NCI-H524 (cell line): ENCODE results near the gene RPTOR.
A peak's percentile ranks its signal among the peaks of the same experiment; 100 is the strongest.

Experiments used
- DNase-seq, 2 experiments: peaks; one replicate each; lab custom pipeline; 2025; lab: John Stamatoyannopoulos, UW

The RPTOR gene

DNA sequence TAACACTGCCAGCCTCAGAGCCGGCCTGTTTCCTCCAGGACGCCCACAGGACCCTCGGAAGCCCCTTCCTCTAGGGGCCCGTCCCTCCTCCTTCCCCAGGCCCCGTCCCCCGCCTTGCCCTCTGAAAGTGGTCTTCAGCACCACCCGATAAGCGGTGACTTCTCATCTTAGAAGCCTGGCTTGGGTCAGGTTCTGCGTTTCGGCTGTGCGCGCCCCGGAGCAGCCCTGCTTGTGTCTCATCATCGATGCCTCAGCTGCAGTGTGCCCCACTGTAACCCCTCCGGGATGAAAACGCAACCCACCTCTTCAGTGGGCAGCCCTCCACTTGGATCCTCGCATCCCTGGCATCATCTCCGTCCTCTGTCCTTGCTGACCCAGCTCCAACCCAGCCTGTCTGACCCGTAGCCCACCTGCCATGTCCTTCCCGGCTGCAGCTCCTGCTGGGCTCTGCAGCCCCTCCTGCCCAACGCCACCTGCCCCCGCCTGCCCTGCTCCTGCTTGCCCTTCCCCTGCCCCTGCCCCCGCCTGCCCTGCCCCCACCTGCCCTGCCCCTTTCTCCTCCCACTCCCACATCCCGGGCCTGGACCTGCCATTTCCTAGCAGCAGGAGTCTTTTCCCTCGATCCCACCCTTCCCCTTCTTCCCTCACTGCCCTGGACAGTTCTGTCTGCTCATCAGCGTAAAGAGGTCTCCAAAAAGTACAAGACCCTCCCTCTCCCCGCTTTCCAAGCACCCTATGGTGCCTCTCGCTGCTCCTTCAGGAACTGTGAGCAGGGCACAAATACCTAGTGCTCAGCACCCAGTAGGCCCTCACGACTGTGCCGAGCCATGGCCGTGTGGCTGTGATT lies 334.5 kb downstream of the RPTOR start:
- no peak for DNase-seq

DNA sequence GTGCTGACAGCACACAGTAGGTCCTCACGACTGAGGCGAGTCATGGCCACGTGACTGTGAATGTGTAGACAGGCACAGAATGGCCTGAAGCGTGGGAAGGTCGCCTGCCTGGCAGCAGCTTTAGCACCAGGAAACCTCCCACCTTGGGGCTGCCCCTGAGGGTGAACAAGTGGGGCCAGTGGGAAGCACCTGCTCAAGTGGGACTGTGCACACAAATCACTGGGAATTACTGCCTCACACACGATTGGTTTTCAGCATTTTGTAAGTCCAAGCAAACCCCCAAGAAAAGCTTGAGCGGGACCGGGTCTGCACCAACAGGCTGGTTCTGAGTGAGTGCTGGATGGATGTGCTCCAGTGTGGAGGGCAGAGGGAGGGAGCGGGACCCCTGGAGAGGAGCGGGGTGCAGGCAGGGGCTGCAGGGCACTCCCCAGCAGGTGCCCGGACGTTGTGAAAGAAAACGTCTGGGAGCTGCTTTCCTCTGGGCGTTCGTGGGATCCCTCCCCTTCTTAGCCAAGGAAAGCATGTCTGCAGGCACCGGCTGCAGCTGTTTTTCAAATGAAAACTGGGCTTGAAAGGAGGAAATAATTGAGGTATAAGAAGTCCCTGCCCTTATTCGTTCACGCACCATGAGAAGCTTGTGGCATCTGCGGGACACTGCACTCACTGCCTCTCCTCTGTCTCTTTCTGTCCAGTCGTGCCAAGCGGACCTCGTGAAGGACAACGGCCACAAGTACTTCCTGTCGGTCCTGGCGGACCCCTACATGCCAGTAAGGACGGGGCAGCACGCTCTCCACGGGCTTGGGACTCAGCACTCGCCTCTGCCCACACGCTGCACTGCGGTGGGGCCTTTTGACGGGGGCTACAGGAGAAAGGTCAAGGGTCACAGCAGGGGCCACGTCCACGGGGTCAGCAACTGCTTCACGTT lies 335.3 kb downstream of the RPTOR start:
- DNase-seq = no peak

DNA sequence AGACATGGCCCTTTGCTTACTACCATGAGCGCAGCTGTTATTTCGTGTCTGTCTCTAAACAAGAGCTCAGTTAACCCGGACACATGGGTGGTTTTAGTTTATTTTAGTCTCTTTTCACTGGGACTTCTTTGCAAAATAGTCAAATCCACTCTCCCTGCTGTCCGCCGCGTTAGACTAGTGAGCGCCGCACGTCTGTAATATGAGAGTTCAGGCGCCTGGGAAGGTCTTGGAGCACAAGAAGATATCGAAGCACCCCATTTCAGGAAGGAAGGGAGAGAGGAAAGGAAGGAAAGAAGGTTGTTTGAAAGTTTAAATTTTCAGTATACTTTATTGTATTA lies 336.0 kb downstream of the RPTOR start:
- DNase-seq = no peak

DNA sequence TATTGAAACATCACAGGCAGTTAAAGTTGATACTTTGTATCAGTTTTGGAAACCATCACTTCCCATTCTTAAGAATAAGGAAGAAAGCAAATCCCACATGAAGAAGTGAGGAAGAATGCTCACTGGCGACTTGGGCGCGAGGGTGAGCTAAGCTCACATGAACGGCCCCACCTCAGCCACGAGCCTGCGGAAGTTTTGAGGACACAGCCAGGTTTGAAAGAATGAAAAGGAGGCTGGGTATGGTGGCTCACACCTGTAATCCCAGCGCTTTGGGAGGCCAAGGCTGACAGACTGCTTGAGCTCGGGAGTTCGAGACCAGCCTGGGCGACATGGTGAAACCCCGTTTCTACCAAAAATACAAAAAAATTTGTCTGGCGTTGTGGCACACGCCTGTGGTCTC lies 336.7 kb downstream of the RPTOR start:
- no peak for DNase-seq

DNA sequence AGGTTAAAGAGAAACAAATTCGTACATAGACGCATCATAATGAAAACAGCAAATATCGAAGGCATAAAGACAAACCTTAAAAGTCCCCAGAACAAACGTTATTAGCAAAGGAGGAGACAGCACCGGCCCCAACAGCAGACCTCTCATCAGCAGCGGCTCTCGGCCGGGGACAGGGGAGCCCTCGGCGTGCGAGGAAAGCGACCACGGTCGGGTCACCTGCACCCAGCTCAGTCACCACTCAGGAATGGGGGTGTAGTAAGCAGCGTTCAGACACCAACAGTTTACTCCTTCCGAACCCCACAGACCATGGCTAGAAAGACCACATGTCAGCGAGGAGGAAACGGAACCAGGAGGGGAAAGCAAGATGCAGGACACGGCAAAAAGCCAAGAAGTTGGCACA lies 337.7 kb downstream of the RPTOR start:
- DNase-seq = no peak

DNA sequence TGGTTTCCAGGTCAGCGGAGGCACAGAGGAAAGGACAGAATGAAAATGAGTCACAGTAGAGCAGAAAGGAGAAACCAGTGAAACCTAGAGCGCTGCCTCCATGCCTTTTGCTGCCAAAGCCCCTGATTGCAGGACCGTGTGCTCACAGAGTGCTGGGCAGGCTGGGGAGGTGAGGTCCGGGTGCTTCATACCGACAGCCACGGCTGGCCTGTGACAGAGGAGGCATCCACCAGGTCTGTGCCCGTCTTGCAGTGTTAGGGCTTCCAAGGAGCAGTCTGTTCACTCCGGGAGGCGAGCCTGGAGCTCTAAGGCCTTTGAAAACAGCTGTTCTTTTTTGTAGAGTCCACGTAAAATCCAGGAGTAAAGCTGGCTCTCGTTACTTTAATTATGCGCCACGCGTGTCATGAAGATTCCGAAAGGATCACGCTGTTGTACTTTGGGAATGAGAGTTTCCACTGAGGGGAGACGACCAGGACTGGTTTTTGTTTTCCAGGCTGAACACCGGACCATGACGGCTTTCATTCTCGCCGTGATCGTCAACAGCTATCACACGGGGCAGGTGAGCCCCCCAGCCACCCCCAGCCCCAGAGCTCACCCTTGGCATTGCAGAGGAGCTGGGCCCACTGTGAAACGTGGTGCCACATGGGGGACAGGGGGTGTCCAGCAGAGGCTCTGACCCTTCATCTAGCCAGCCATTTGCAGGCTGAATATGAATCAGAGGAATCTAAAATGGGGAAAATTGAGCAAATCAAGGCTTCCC lies 338.5 kb downstream of the RPTOR start:
- peak in 1 of 2 experiments; percentile 33 for DNase-seq

DNA sequence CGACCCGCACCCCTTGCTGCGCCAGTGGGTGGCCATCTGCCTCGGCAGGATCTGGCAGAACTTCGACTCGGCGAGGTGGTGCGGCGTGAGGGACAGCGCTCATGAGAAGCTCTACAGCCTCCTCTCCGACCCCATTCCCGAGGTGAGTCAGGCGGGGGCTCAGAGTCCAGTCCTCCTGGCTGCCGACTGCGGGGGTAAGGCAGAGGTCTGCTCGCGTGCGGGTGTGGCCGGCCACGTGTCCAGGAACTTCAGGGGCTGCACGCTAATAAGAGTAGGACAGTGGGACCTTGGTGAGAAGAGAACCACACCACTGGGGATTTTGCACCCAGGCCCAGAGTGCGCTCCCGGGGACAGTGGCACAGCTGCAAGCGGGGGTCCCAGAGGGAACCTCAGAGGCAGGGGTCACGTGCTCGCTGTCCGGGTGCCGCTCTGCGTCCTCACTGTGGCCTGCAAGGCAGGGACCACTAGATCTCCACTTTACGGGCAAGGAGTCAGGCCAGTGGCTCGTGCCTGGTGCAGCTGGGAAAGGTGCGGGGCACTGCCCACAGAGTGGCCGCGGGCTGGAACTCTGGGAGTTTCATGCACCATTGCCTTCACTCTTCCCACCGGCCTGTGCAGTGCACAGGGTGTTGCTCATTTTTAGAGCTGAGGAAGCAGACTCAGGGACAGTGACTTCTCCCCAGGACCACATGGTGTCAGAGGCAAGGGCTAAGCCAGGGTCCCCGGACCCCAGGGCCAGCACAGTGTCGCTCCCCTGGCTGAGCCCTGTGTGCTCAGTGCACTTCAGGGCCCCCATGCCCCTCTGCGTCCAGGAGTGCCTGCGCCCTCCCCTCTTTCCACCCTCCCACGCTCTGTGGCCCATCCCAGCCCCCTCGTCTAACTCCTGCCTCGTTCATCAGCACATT lies 339.4 kb downstream of the RPTOR start:
- peak in 1 of 2 experiments; percentile 52 for DNase-seq

DNA sequence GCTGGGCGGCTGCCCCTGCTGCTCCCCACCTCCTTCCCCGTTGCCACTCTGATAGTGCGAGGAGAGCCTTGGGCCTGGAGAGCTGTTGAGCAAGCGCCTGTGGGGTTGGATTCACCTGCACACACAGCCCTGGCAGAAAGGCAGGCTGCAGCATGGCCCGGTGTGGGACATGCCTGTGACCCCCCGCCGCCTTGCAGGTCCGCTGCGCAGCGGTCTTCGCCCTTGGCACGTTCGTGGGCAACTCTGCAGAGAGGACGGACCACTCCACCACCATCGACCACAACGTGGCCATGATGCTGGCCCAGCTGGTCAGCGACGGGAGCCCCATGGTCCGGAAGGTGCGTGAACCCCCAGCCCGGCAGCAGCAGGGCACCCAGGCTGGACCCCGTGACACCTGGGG lies 340.2 kb downstream of the RPTOR start:
- no peak for DNase-seq

DNA sequence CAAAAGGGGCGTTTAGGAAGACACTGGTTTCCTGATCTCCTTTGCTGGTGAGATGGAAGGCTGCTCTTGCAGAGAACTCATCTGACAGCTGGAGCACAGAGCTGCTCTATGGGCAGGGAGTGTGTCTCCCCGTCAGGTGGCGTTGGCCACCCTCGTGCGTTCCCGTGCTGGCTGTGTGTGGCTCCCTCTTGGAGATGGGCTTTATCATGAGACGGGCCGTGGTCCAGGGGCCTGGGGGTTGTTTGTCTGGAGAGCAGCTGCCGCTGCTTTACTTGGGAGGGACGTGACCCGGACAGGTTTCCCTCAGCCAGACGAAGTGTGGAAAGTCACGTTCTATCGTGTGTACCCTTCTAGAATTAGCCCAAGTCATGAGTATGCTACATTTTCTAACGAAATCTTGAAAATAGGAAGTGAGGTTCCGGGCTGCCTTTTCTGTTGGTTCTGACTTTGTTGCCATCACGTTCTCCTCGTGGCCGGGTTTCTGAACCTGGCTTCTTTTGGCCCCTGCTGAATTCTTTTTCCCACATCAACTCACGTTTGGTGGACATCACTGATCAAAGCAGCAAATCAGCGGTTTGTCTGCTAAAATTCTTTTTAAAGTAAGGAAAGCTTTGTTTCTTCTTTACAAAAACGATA lies 341.4 kb downstream of the RPTOR start:
- no peak for DNase-seq

DNA sequence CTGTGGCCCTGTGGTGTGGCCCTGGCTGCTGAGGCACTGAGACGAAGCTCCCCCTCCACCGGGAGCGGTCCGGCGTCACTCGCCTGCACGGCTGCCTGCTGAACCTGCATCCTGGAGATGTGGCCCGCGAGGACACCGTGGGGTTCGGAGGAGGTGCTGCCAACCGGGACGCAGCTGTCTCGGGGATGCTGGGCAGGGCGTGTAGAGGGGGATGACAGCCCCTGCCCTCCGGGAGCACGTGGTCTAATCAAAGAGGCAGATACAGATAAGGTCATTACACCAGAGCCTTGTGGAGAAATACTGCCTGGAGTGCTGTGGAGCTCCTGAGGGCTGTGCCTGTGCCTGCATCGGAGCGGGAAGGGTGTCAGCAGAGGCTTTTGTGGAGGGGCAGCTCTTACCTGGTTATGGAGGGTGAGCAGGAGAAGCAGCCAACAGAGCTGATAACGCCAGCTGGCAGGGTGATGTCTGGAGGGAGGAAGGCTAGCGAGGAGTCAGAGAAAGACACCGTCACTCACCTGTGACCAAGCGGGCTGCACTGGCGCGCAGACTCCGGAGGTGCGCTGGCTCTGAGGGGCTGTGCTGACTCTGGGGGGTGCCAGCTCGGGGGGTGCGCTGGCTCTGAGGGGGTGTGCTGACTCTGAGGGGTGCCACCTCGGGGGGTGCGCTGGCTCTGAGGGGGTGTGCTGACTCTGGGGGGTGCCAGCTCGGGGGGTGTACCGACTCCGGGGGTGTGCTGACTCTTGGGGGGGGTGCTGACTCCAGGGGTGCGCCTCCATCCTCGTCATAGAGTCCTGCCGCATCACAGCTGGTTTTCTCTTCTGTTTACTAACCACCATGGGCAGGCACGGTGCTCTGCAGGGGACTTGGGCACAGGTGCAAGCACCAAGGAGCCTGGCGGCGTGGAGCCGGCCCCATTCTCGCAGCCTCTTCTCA lies 342.3 kb downstream of the RPTOR start:
- no peak for DNase-seq

DNA sequence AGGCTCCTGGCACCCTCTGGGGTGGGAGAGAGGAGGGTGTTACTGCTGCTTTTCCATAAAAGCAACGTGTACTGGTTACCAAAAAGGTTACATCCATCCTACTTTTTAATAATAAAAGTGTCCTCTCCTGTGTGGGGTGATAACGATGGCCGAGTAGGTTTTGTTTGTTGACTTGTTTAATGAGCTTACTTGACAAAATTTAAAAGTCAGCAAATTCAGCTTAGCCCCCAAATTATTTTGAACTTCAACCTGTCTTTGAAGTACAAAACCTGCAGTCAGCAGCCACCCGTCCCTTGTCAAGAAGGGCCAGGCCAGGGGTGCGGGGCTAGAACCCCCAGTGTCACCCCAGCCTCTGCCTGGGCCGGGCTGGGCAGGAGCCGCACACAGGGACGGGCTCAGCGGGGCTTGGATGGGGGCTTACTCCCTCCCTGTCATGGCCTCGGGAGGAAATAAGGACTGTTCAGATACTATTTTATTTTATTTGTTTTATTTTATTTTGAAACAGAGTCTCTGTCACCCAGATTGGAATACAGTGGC lies 343.1 kb downstream of the RPTOR start:
- no peak for DNase-seq

DNA sequence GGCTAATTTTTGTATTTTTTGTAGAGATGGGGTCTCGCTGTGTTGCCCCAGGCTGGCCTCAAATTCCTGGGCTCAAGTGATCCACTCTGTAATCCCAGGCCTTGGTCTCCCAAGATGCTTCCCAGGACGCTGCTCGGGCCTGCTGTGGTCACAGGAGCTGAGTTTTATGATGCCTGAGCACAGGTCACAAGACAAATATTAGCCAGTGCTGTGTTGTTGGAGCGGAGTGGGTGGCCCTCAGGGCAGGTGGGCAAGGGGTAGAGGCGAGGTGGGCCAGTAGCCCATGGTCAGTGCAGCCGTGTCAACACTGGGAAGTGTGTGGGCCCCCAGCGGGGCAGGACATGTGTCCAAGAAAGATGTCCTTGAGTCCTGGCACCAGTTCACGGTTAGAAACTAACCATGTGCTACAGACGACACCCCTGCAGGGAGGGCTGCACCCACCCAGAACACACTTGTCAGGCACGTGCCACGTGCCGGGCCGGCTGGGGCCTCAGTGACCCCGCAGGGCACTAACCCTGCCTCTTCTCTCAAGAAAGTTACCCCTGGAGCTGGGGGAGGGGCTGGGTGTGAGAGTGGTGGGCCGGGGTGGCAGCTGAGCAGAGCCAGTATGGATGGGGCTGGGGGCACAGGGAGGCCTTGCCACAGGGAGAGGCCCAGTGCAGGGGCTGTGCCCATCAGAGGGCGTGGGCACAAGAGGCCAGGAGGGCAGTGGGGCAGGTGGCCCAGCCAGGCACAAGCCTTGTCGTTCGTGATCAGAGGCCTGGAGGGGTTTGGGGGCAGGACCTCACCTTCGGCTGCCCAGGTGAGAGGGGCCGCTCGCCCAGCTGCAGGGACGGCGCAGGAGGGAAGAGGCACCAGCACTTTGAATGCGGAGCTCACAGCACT lies 343.9 kb downstream of the RPTOR start:
- no peak for DNase-seq

DNA sequence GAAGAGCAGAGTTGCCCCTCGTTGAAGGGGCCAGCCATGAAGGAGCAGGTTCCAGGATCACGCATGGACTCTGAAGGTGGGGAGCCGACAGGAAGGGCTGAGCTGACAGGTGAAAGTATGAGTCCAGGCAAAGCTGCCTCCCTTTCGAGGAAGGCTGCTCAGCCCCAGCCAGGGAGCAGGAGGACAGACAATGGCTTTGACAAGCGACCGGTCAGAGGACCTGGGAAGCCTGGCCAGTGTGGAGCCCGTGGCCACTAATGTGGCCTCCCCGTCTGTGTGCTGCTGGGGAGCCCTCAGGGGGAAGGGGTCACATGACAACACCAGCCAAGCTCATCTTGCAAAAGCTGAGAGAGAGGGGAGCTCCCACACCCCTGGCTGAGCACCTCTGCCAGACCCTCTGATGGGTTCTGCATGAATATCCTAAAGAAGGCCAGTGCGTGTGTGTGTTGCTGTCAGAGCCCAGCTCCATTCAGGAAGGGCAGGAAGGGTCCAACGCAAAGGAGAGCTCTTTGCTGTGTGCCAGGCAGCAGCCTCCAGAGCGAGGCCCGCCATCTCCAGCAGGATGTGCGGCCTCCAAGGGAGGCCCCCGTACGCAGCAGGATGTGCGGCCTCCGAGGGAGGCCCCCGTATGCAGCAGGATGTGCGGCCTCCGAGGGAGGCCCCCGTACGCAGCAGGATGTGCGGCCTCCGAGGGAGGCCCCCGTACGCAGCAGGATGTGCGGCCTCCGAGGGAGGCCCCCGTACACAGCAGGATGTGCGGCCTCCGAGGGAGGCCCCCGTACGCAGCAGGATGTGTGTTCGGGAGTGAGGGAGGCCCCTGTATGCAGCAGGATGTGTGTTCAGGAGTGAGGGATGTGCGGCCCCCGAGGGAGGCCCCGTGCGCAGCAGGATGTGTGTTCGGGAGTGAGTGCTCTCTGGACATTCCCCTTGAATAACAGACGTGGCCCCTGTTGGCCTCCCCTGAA lies 344.9 kb downstream of the RPTOR start:
- DNase-seq = no peak

DNA sequence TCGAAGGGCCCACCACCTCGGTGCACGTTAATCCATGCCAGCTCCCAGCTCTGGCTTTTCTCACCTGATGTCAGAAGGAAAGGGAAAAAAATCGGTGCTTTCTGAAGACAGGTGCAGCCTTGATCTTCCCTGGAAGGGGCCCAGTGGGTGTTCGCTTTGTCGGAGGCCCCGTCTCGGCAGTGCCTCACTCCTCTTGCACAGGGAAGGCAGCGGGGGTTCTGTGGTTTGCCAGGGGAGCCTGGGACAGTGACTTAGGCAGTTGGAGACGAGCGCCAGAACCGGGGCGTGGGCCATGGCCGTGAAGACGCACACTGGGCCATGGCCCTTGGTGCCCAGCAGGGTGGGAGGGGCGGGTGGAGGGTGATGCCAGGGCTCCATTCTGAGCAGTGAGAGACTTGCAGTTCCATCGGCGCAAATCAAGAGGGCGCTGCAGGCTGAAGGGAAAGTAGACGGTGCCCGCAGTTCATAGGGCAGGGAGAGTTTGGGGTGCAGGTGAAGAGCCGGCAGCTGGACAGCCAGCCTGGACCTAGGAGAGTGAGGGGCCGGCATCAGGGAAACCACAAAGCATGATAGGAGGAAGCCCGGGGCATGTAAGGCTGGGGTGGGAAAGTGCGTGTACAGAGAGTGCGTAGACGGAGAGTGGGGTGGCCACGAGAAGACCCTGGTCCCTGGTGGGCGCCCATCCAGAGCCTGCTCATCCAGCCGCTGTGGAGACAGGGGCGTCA lies 345.7 kb downstream of the RPTOR start:
- DNase-seq = no peak

DNA sequence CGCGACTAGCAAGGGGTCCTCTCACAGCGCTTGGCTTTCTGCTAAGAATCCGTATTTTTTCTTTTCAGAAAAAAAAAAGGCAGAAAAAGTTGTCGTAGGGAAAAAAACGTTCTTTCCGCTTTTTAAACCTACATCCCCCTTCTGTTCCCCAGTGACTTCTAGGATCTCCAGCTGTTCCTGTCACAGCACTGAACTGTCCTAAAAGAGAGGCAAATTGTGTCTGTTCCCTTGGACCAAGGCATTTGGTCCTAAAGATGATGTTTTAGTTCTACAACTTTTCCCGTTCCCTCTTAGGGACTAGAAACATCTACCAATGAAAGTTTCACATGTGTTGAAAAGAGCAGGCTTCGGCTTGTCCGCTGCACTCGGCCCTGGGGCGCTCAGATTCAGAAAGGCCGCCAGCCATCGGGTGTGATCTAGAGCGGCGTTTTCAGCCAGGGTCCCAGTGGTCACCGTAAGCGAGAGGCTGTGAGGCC lies 346.3 kb downstream of the RPTOR start:
- no peak for DNase-seq

DNA sequence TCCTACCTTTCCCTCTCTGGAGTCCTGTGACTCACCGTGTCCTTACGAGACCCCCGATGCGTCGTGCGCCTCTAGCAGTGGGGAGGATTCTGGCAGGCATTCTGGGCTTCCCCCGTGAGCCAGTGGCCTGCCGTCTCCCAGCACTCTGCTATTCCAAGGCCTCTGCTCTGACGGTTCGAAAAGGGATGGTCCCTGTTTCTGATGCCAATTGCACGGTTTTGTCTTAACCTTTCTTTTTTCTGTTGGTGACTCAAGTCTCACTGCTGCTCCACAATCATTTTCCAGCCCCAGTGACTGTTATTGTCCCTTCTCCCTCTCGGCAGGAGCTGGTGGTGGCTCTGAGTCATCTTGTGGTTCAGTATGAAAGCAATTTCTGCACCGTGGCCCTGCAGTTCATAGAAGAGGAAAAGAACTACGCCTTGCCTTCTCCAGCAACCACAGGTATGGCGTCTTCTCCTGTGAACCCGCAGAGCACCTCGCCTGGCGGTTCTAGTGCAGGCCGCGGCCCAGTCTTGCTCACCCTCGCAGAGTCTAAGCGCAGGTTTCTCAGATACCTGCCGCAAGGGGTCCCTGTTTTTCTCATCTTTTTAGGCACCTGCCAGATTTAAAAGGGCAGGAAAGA lies 346.9 kb downstream of the RPTOR start:
- DNase-seq = no peak
